NCI-H345 (cell line): ENCODE results near the gene S100A9.

Experiments used
- DNase-seq: peaks from one replicate; lab custom pipeline; 2025; lab: John Stamatoyannopoulos, UW

The S100A9 gene

GRCh38 chr1:153407274-153407673 is 49.6 kb downstream of the S100A9 start:
- peak; percentile 43 for DNase-seq
